ENCODE measurements around the gene CLASRP. TPM values are rescaled to one million over a fixed set of nuclear protein-coding genes. Genes with fewer than 3 reads are reported as not detected.

Gene CLASRP
- total RNA-seq, 1 experiment from 2014 or later, result 87.1 TPM

- H3K56ac ChIP-seq (ENCODE audit: insufficient read length, low read depth, low read length), result no peak overlapping the region
These were observed 7.0 kb downstream of the CLASRP start for GRCh38 chr19:45045671-45046353.

More at GRCh38 chr19:45045671-45046353, 7.0 kb downstream of the CLASRP start:
- Histone ChIP-seq H2BK15ac (ENCODE audit: low read depth, low read length) (no peak overlapping the region), H3K27me3 (ENCODE audit: insufficient read depth, low read length) (no peaks in the 10 kb centered on the region), H3K14ac (ENCODE audit: insufficient read depth, low read length) (no peak overlapping the region), H3K27ac (ENCODE audit: insufficient read length, low read depth, low read length) (no peak overlapping the region), H3K4me1 (ENCODE audit: insufficient read depth, low read length) (no peaks in the 10 kb centered on the region), H3K79me2 (ENCODE audit: insufficient read depth, low read length) (peaks cover 5% of the 10 kb centered on the region; the same call in 1 of the 2 replicates), H2AK5ac (ENCODE audit: insufficient read length, low read length) (no peak overlapping the region), H2BK12ac (ENCODE audit: insufficient read length, low read depth, low read length) (no peak overlapping the region), H3T11ph (ENCODE audit: low read length) (no peak overlapping the region), H2BK5ac (ENCODE audit: insufficient read length, low read length) (no peak overlapping the region), H2BK20ac (ENCODE audit: low read depth, low read length, poor library complexity, severe bottlenecking) (no peak overlapping the region), H3K18ac (ENCODE audit: insufficient read length, low read depth, low read length) (no peak overlapping the region), H3K23me2 (ENCODE audit: insufficient read length, low read depth, low read length, poor library complexity, severe bottlenecking) (no peaks in the 10 kb centered on the region), H3K9me3 (ENCODE audit: control insufficient read depth, low read depth, low read length) (no peaks in the 10 kb centered on the region), H3K4ac (ENCODE audit: low read depth, low read length) (no peak overlapping the region), H4K91ac (ENCODE audit: insufficient read length, low read depth, low read length) (no peak overlapping the region), H3K4me2 (ENCODE audit: insufficient read depth, insufficient read length, low read length) (no peak overlapping the region), H4K8ac (replicated peaks; ENCODE audit: insufficient read length, low read depth, low read length) (no peak overlapping the region), H4K20me1 (ENCODE audit: control insufficient read depth, insufficient read depth, insufficient read length) (no peaks in the 10 kb centered on the region), H4K5ac (ENCODE audit: insufficient read length, low read depth, low read length) (no peak overlapping the region), H3K79me1 (ENCODE audit: insufficient read depth, low read depth, low read length, poor library complexity, severe bottlenecking) (no peaks in the 10 kb centered on the region), H3K9ac (ENCODE audit: extremely low read depth, insufficient read length, low read length) (no peak overlapping the region), H2BK120ac (ENCODE audit: low read depth, low read length, poor library complexity, severe bottlenecking) (no peak overlapping the region), H3K23ac (ENCODE audit: insufficient read length, low read depth, low read length) (no peak overlapping the region), H2AFZ (ENCODE audit: low read length) (no peak overlapping the region)
- DNase-seq, result no peak
- no peaks in the 10 kb centered on the region; a peak in 1 of 4 replicates for H3K4me1 Mint-ChIP-seq
- H3K27me3 Mint-ChIP-seq (ENCODE audit: low read depth), result no peaks in the 10 kb centered on the region
- no peaks in the 10 kb centered on the region; a peak in 1 of 5 replicates for H3K9me3 Mint-ChIP-seq
- TF ChIP-seq CTCF (conservative IDR thresholded peaks at IDR 0.05), result no peak
- peak overlapping the region in 1 of 3 experiments; percentile 86; a peak in 3 of 7 replicates for H3K27ac Mint-ChIP-seq
- no peak overlapping the region; a peak in 1 of 5 replicates for H3K4me3 Mint-ChIP-seq
- peaks cover 19 to 59% (median 51%) of the 10 kb centered on the region in 3 experiments; a peak in 6 of 7 replicates for H3K36me3 Mint-ChIP-seq (ENCODE audit: insufficient read depth in 1 of 3, low read depth in 3 of 3)
- WGBS (ENCODE audit: extremely low coverage, insufficient read length, low lambda C conversion rate), result no CpG with 5 or more reads among the region's 14 CpGs
